OCI-LY7 (cell line): Measurements from ENCODE around the gene EFNA5. TPM values are rescaled to one million over a fixed set of nuclear protein-coding genes. Genes with fewer than 3 reads are reported as not detected.
A peak's percentile ranks its signal among the peaks of the same experiment; 100 is the strongest.

Source experiments
- BruUV-seq: library from RNA; stranded (reverse); fragments of 400-500 nt; replicated peaks from 2 replicates; lab custom pipeline; 2021; lab: Mats Ljungman, UMichigan
- CTCF ChIA-PET: fragments of 300-600 bp; sonication (Branson Sonifier 250); formaldehyde crosslinking; loops from one replicate; lab custom pipeline; 2022; ENCODE audit warnings: antibody characterized with exemption; ENCODE audit not compliant: unreplicated experiment; lab: Charles Lee
- POLR2A ChIA-PET: fragments of 300-600 bp; sonication (Branson Sonifier 250); formaldehyde crosslinking; loops from one replicate; lab custom pipeline; 2022; ENCODE audit warnings: antibody characterized with exemption; lab: Charles Lee
- DNase-seq: peaks from one replicate; pipeline ENCODE4 v3.0.0-alpha.2; 2015; ENCODE audit warnings: low spot score
- H2AFZ ChIP-seq: fragments of 200-600 bp; sonication (generic), shearing (Covaris generic); 2 replicates; pipeline ENCODE4 v1.6.1; 2014; ENCODE audit warnings: mild to moderate bottlenecking, antibody characterized with exemption, low read length, moderate library complexity
- H3K27ac ChIP-seq: fragments of 200-600 bp; sonication (generic); 2 replicates; pipeline ENCODE4 v1.5.1; 2014; ENCODE audit warnings: mixed run types, low read depth, mild to moderate bottlenecking, moderate library complexity, low read length, inconsistent platforms; ENCODE audit not compliant: poor library complexity, severe bottlenecking
- H3K36me3 ChIP-seq: fragments of 200-600 bp; sonication (generic); 2 replicates; pipeline ENCODE4 v1.6.1; 2014; ENCODE audit warnings: mild to moderate bottlenecking, antibody characterized with exemption, low read length, moderate library complexity, mixed read lengths; ENCODE audit not compliant: insufficient read depth
- H3K4me1 ChIP-seq: fragments of 200-600 bp; sonication (generic); 2 replicates; pipeline ENCODE4 v1.5.1; 2014; ENCODE audit warnings: mild to moderate bottlenecking, low read length; ENCODE audit not compliant: insufficient read depth, poor library complexity, severe bottlenecking
- H3K4me2 ChIP-seq: fragments of 200-600 bp; sonication (generic); 2 replicates; pipeline ENCODE4 v1.6.1; 2014; ENCODE audit warnings: mild to moderate bottlenecking, low read length
- H3K4me3 ChIP-seq: fragments of 200-600 bp; sonication (generic); 2 replicates; pipeline ENCODE4 v1.5.1; 2014; ENCODE audit warnings: mild to moderate bottlenecking, low read depth, low read length; ENCODE audit not compliant: poor library complexity, severe bottlenecking
- H3K79me2 ChIP-seq: fragments of 200-600 bp; sonication (generic); 2 replicates; pipeline ENCODE4 v1.6.1; 2016; ENCODE audit warnings: low read depth, mild to moderate bottlenecking, low read length, moderate library complexity, mixed read lengths; ENCODE audit not compliant: insufficient read depth
- H3K9me2 ChIP-seq: fragments of 200-600 bp; sonication (generic); 2 replicates; pipeline ENCODE4 v1.6.1; 2016; ENCODE audit warnings: mild to moderate bottlenecking, low read length, mixed read lengths; ENCODE audit not compliant: insufficient read depth
- H3K9me3 ChIP-seq: fragments of 200-600 bp; sonication (generic); 2 replicates; pipeline ENCODE4 v1.6.1; 2014; ENCODE audit warnings: mild to moderate bottlenecking, mixed run types, low read length, mixed read lengths
- H4K20me1 ChIP-seq: fragments of 200-600 bp; sonication (generic); 2 replicates; pipeline ENCODE4 v1.6.1; 2014; ENCODE audit warnings: mild to moderate bottlenecking, antibody characterized with exemption, low read length, moderate library complexity, mixed read lengths; ENCODE audit not compliant: insufficient read depth
- CTCF ChIP-seq: fragments of 200-600 bp; sonication (generic); conservative IDR thresholded peaks from 2 replicates; pipeline ENCODE4 v1.5.1; 2014; ENCODE audit warnings: mild to moderate bottlenecking, antibody characterized with exemption, low read length, moderate library complexity, mixed read lengths
- EZH2phosphoT487 ChIP-seq: fragments of 200-600 bp; sonication (generic); IDR thresholded peaks from 2 replicates; pipeline ENCODE4 v1.6.1; 2018; ENCODE audit warnings: low read depth, borderline replicate concordance, mild to moderate bottlenecking, mixed run types, antibody characterized with exemption, low read length, moderate library complexity, mixed read lengths
- intact Hi-C: fragments of 100-400 bp; cut with micrococcal nuclease; formaldehyde crosslinking; loops from one replicate; pipeline ENCODE4 v1.10.0; 2022; ENCODE audit not compliant: unreplicated experiment
- total RNA-seq, 2 experiments: library from RNA; depleted of rRNA in 1 of 2; stranded (reverse); fragments of >200 nt in 1 of 2; shearing (Covaris generic) in 1 of 2; gene quantifications; 2 replicates each; pipeline ENCODE4 v1.2.3, GENCODE V29; 2014 to 2022

The EFNA5 gene
- total RNA-seq, 2 experiments from 2014 or later = 2.1 to 3.1 TPM

- Histone ChIP-seq H4K20me1 (no peaks in the 10 kb centered on the region), H2AFZ (no peak overlapping the region), H3K4me2 (no peak overlapping the region), H3K4me3 (no peak overlapping the region), H3K9me3 (no peaks in the 10 kb centered on the region), H3K9me2 (no peaks in the 10 kb centered on the region), H3K4me1 (peaks cover 6% of the 10 kb centered on the region), H3K36me3 (no peaks in the 10 kb centered on the region), H3K79me2 (no peaks in the 10 kb centered on the region), H3K27ac (no peak overlapping the region)
- CTCF ChIA-PET = no interaction called here
- intact Hi-C loops = no loop called here
- BruUV-seq = no TSS peak
- POLR2A ChIA-PET = interaction anchor here (0.5 to 1.9 kb wide), 9 partner anchors 8 to 164 kb away, joined by 3 to 6 read pairs (median 3); no protein-coding TSS in a partner anchor
- no peak for TF ChIP-seq EZH2phosphoT487
- no peak for TF ChIP-seq CTCF
- no peak for DNase-seq
These were observed 262.9 kb downstream of the EFNA5 start for GRCh38 chr5:107407713-107408298.

- H3K79me2 ChIP-seq = no peaks in the 10 kb centered on the region
- H3K9me2 ChIP-seq = no peaks in the 10 kb centered on the region
- no peak for DNase-seq
- CTCF ChIA-PET = interaction anchor here (1.0 kb wide), 1 partner anchor 14 kb away, joined by 4 read pairs; no protein-coding TSS in a partner anchor
- H3K36me3 ChIP-seq = no peaks in the 10 kb centered on the region
- no peaks in the 10 kb centered on the region for H4K20me1 ChIP-seq
- H3K4me1 ChIP-seq = peaks cover 12% of the 10 kb centered on the region
- 0 out of 2 replicates have a peak overlapping the region, but pooled peaks have one; percentile 20 for H2AFZ ChIP-seq
- no TSS peak for BruUV-seq
- H3K9me3 ChIP-seq = no peaks in the 10 kb centered on the region
- no peak overlapping the region for H3K4me2 ChIP-seq
- TF ChIP-seq EZH2phosphoT487 (no peak), CTCF (no peak)
- no peak overlapping the region for H3K4me3 ChIP-seq
- POLR2A ChIA-PET = interaction anchor here (0.9 to 2.5 kb wide), 7 partner anchors 8 to 116 kb away, joined by 3 to 24 read pairs (median 8); no protein-coding TSS in a partner anchor
- intact Hi-C loops = no loop called here
- H3K27ac ChIP-seq = no peak overlapping the region
These were observed 266.0 kb downstream of the EFNA5 start for GRCh38 chr5:107404595-107405374.
